DND-41 (cell line): ENCODE measurements around the gene GAGE12J.
"Not testable (repeated sequence)": the region's sequence is repeated elsewhere in the genome, so short reads cannot be mapped to it uniquely, and the experiment has no call there.

ENCODE experiments used
- CTCF ChIP-seq: IDR thresholded peaks from 2 replicates; pipeline ENCODE4 v1.5.1; 2012; ENCODE audit warnings: borderline replicate concordance, low read length, moderate library complexity, mild to moderate bottlenecking; ENCODE audit not compliant: poor library complexity, severe bottlenecking; ENCODE audit errors: extremely low read depth
- EZH2 ChIP-seq: IDR thresholded peaks from 3 replicates; pipeline ENCODE4 v1.6.1; 2012; ENCODE audit warnings: borderline replicate concordance, low read depth, mild to moderate bottlenecking, moderate library complexity, low read length, inconsistent platforms; ENCODE audit not compliant: severe bottlenecking

DNA sequence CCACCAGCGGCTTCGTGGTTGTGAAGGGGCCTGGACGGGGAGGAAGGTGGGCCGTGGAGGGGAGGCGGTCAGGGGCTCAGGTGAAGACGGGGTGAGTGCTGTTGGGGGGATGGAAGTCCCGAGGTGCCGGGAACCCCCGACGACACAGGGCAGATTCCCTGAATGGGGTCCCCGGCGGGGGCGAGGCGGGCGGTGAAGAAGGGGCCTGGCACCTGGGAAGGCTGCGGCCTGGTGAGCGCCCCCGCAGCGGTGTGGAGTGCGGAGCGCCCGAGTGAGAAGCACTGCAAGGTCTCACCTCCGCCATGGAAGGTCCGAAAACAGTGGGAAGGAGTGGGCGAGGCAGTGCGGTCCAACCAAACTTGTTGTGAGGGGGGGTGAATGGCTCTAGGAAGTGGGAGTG lies 10.0 kb downstream of the GAGE12J start:
- TF ChIP-seq EZH2, CTCF: not testable (repeated sequence)
